GM18909 (cell line): ENCODE measurements around the gene TCAF2.
"Not testable (repeated sequence)": the region's sequence is repeated elsewhere in the genome, so short reads cannot be mapped to it uniquely, and the experiment has no call there.

ENCODE experiments used
- ATAC-seq: cut with Tn5 transposase; IDR thresholded peaks from one replicate; pipeline ENCODE4 v1.9.1; 2021; ENCODE audit warnings: mild to moderate bottlenecking; ENCODE audit not compliant: unreplicated experiment, poor library complexity

TCAF2 gene

GRCh38 chr7:143620646-143621045 lies at the start of gene TCAF2:
TCAF2 (plus strand) TSS chr7:143620974.
- ATAC-seq: peak; percentile 88

GRCh38 chr7:143571501-143571900 lies 49.3 kb upstream of the TCAF2 start, which contains the start of gene CTAGE15:
CTAGE15 (plus strand) TSS chr7:143571801; CDS start chr7:143571818, 17 bp downstream.
- not testable (repeated sequence) for ATAC-seq

- ATAC-seq: not testable (repeated sequence)
These were observed 32.6 kb upstream of the TCAF2 start for GRCh38 chr7:143588183-143588582.

GRCh38 chr7:143589897-143590296 lies 30.9 kb upstream of the TCAF2 start:
- not testable (repeated sequence) for ATAC-seq

- ATAC-seq: not testable (repeated sequence)
These were observed 22.7 kb upstream of the TCAF2 start for GRCh38 chr7:143598086-143598485.

GRCh38 chr7:143603549-143603948 lies 17.2 kb upstream of the TCAF2 start:
- ATAC-seq: not testable (repeated sequence)

GRCh38 chr7:143606088-143606487 lies 14.7 kb upstream of the TCAF2 start:
- not testable (repeated sequence) for ATAC-seq

GRCh38 chr7:143615545-143615944 lies 5.2 kb upstream of the TCAF2 start:
- not testable (repeated sequence) for ATAC-seq

- not testable (repeated sequence) for ATAC-seq
These were observed 3.6 kb upstream of the TCAF2 start for GRCh38 chr7:143617204-143617603.

GRCh38 chr7:143620058-143620457 lies 716 bp upstream of the TCAF2 start:
- ATAC-seq: peak; percentile 22

- peak; percentile 47 for ATAC-seq
These were observed 401 bp downstream of the TCAF2 start for GRCh38 chr7:143621175-143621574.

- ATAC-seq: peak; percentile 36
These were observed 1.4 kb downstream of the TCAF2 start for GRCh38 chr7:143622130-143622529.

GRCh38 chr7:143630653-143631052 lies 9.9 kb downstream of the TCAF2 start:
- not testable (repeated sequence) for ATAC-seq

GRCh38 chr7:143632506-143632905 lies 11.7 kb downstream of the TCAF2 start:
- ATAC-seq: not testable (repeated sequence)

GRCh38 chr7:143633013-143633618 lies 12.3 kb downstream of the TCAF2 start:
- not testable (repeated sequence) for ATAC-seq

GRCh38 chr7:143635364-143636240 lies 14.8 kb downstream of the TCAF2 start:
- not testable (repeated sequence) for ATAC-seq

- peak; percentile 73 for ATAC-seq
These were observed 18.6 kb downstream of the TCAF2 start for GRCh38 chr7:143639372-143639771.

- ATAC-seq: not testable (repeated sequence)
These were observed 19.9 kb downstream of the TCAF2 start for GRCh38 chr7:143640528-143641189.

- not testable (repeated sequence) for ATAC-seq
These were observed 25.8 kb downstream of the TCAF2 start for GRCh38 chr7:143646598-143646997.

- not testable (repeated sequence) for ATAC-seq
These were observed 29.1 kb downstream of the TCAF2 start for GRCh38 chr7:143649902-143650301.

- ATAC-seq: not testable (repeated sequence)
These were observed 29.7 kb downstream of the TCAF2 start for GRCh38 chr7:143650447-143650846.
